Liver (tissue), 9 donors: Measurements from ENCODE around the gene PPAN. TPM values are rescaled to one million over a fixed set of nuclear protein-coding genes. Genes with fewer than 3 reads are reported as not detected.

Experiments
- DNase-seq: peaks from one replicate; pipeline ENCODE4 v3.0.0-alpha.2; 2017; ENCODE audit warnings: low spot score
- H3K27ac ChIP-seq, 2 donors: one replicate each; pipeline ENCODE4 v1.7.0; 2013; ENCODE audit warnings: inconsistent platforms in 2 of 2, low read length in 2 of 2, control low read depth in 1 of 2, low read depth in 1 of 2, mild to moderate bottlenecking in 1 of 2
- H3K27me3 ChIP-seq, 4 donors: one replicate each; pipeline versions ENCODE4 v1.6.1 to v1.7.0; 2013; ENCODE audit warnings: low read length in 3 of 4, inconsistent platforms in 1 of 4, mild to moderate bottlenecking in 1 of 4, moderate library complexity in 1 of 4; ENCODE audit not compliant: control insufficient read depth in 4 of 4, insufficient read depth in 4 of 4
- H3K36me3 ChIP-seq, 4 donors: one replicate each; pipeline versions ENCODE4 v1.6.1 to v1.7.0; 2013; ENCODE audit warnings: low read length in 3 of 4, mild to moderate bottlenecking in 3 of 4, low read depth in 1 of 4, moderate library complexity in 1 of 4; ENCODE audit not compliant: control insufficient read depth in 4 of 4, insufficient read depth in 3 of 4
- H3K4me1 ChIP-seq, 4 donors: one replicate each; pipeline versions ENCODE4 v1.6.1 to v1.7.0; 2013; ENCODE audit warnings: low read length in 3 of 4, mild to moderate bottlenecking in 3 of 4, moderate library complexity in 1 of 4; ENCODE audit not compliant: control insufficient read depth in 4 of 4, insufficient read depth in 4 of 4
- H3K4me3 ChIP-seq, 3 donors: one replicate each; pipeline versions ENCODE4 v1.6.1 to v1.7.0; 2013; ENCODE audit warnings: low read length in 3 of 3, control low read depth in 1 of 3, low read depth in 1 of 3, mild to moderate bottlenecking in 1 of 3
- H3K9ac ChIP-seq, 2 donors: one replicate each; pipeline ENCODE4 v1.7.0; 2013; ENCODE audit warnings: low read length in 2 of 2, mild to moderate bottlenecking in 2 of 2, moderate library complexity in 2 of 2, control low read depth in 1 of 2, low read depth in 1 of 2
- H3K9me3 ChIP-seq, 4 donors: one replicate each; pipeline versions ENCODE4 v1.6.1 to v1.7.0; 2013; ENCODE audit warnings: low read length in 3 of 4; ENCODE audit not compliant: control insufficient read depth in 4 of 4
- ATF3 ChIP-seq: IDR thresholded peaks from 2 replicates; pipeline ENCODE4 v1.6.1; 2016; ENCODE audit warnings: antibody characterized with exemption
- CTCF ChIP-seq: fragments of 150-350 bp; IDR thresholded peaks from 2 replicates; pipeline ENCODE4 v1.5.1; 2017; ENCODE audit warnings: improper control_type of control experiment, low read depth, low read length; ENCODE audit not compliant: missing input control
- EGR1 ChIP-seq, 2 donors: IDR thresholded peaks; 2 replicates each; pipeline ENCODE4 v1.6.1; 2016 to 2018; ENCODE audit warnings: antibody characterized with exemption in 2 of 2, low read depth in 2 of 2
- FOXA1 ChIP-seq: IDR thresholded peaks from 2 replicates; pipeline ENCODE4 v1.6.1; 2016; ENCODE audit warnings: antibody characterized with exemption
- FOXA2 ChIP-seq: IDR thresholded peaks from 2 replicates; pipeline ENCODE4 v1.6.1; 2016; ENCODE audit warnings: antibody characterized with exemption
- GABPA ChIP-seq, 2 donors: IDR thresholded peaks in 1 of 2; conservative IDR thresholded peaks in 1 of 2; 2 replicates each; pipeline ENCODE4 v1.6.1; 2016; ENCODE audit warnings: antibody characterized with exemption in 2 of 2, mild to moderate bottlenecking in 1 of 2, moderate library complexity in 1 of 2
- HNF4A ChIP-seq, 2 donors: conservative IDR thresholded peaks; 2 replicates each; pipeline ENCODE4 v1.6.1; 2016; ENCODE audit warnings: antibody characterized with exemption in 2 of 2, mild to moderate bottlenecking in 2 of 2
- HNF4G ChIP-seq: IDR thresholded peaks from 2 replicates; pipeline ENCODE4 v1.6.1; 2016; ENCODE audit warnings: antibody characterized with exemption
- JUND ChIP-seq, 2 donors: IDR thresholded peaks; 2 replicates each; pipeline ENCODE4 v1.6.1; 2016; ENCODE audit warnings: antibody characterized with exemption in 2 of 2
- MAX ChIP-seq: IDR thresholded peaks from 2 replicates; pipeline ENCODE4 v1.6.1; 2016; ENCODE audit warnings: antibody characterized with exemption
- NR2F2 ChIP-seq: IDR thresholded peaks from 2 replicates; pipeline ENCODE4 v1.6.1; 2016; ENCODE audit warnings: antibody characterized with exemption
- RAD21 ChIP-seq, 2 donors: IDR thresholded peaks; 2 replicates each; pipeline ENCODE4 v1.6.1; 2016; ENCODE audit warnings: antibody characterized with exemption in 2 of 2, mild to moderate bottlenecking in 2 of 2
- REST ChIP-seq: IDR thresholded peaks from 2 replicates; pipeline ENCODE4 v1.6.1; 2016; ENCODE audit warnings: antibody characterized with exemption, mild to moderate bottlenecking
- RXRA ChIP-seq, 2 donors: IDR thresholded peaks; 2 replicates each; pipeline ENCODE4 v1.6.1; 2017 to 2018; ENCODE audit warnings: antibody characterized with exemption in 2 of 2, mild to moderate bottlenecking in 1 of 2
- TAF1 ChIP-seq: conservative IDR thresholded peaks from 2 replicates; pipeline ENCODE4 v1.6.1; 2016; ENCODE audit warnings: antibody characterized with exemption, mild to moderate bottlenecking
- YY1 ChIP-seq: IDR thresholded peaks from 2 replicates; pipeline ENCODE4 v1.6.1; 2016; ENCODE audit warnings: antibody characterized with exemption, mild to moderate bottlenecking
- ZBTB33 ChIP-seq: IDR thresholded peaks from 2 replicates; pipeline ENCODE4 v1.6.1; 2016; ENCODE audit warnings: antibody characterized with exemption
- WGBS: extraction: QIAGEN DNeasy Blood & Tissue Kit; methylation state at CpG from one replicate; pipeline ENCODE4 v1.1.7; 2013; 5-methylcytosine and 5-hydroxymethylcytosine counted together
- polyA plus RNA-seq, 2 donors: library from polyadenylated mRNA; stranded (reverse) in 1 of 2; unstranded in 1 of 2; fragments of 200-250 nt in 1 of 2; fragments of >200 nt in 1 of 2; fragmentation: Nextera tagmentation in 1 of 2; extraction: Ambion mirVana in 1 of 2; gene quantifications; one replicate each; pipeline versions ENCODE4 v1.2.1 to v1.2.3, GENCODE V29; 2013 to 2015
- total RNA-seq, 2 donors: library from RNA; depleted of rRNA; stranded (reverse); fragments of >200 nt; gene quantifications; one replicate each; pipeline ENCODE4 v1.2.3, GENCODE V29; 2014
- donor health status: healthy.
- donor health status: healthy.
- donor health status: healthy.
- donor health status: healthy.
- donor health status: healthy.

The PPAN gene
- total and polyA plus RNA-seq, 4 donors: 10.1 to 20.7 (median 14.2) TPM

- no peaks in the 10 kb centered on the region for H3K9me3 ChIP-seq
- peak; percentile 84 for DNase-seq
- no peaks in the 10 kb centered on the region for H3K27me3 ChIP-seq
- peak within 1 kb of the TSS; percentile 72 to 87 (median 83) for H3K4me3 ChIP-seq
- H3K9ac ChIP-seq: peak within 1 kb of the TSS; percentile 45 to 60
- TF ChIP-seq REST (peak; percentile 36), MAX (peak; percentile 20), NR2F2 (no peak)
- peaks cover 4 to 39% (median 27%) of the 10 kb centered on the region in 4 donors for H3K4me1 ChIP-seq
- peaks cover 0 to 11% (median 11%) of the 10 kb centered on the region in 4 donors for H3K36me3 ChIP-seq
- WGBS: 4% methylated on average over 81 of the region's 81 CpGs
- peak within 1 kb of the TSS; percentile 95 to 97 for H3K27ac ChIP-seq
Observed at GRCh38 chr19:10085641-10086590, 20.2 kb upstream of the PPAN start, which contains the start of gene SHFL. TSS of gene SHFL (plus strand) at chr19:10086317. CDS start at chr19:10086428, 111 bp downstream.

GRCh38 chr19:10086591-10087192 lies 19.5 kb upstream of the PPAN start:
- Histone ChIP-seq H3K27me3 (no peaks in the 10 kb centered on the region), H3K4me1 (peaks cover 10 to 44% (median 32%) of the 10 kb centered on the region in 4 donors), H3K9ac (peak overlapping the region; percentile 45 to 60), H3K27ac (peak overlapping the region; percentile 95 to 97), H3K36me3 (peaks cover 4 to 14% (median 12%) of the 10 kb centered on the region in 4 donors), H3K9me3 (no peaks in the 10 kb centered on the region), H3K4me3 (peak overlapping the region; percentile 72 to 87 (median 83))
- DNase-seq: peak; percentile 58
- 4% methylated on average over 43 of the region's 43 CpGs for WGBS
- TF ChIP-seq MAX (peak; percentile 83), ZBTB33 (no peak), FOXA1 (no peak), CTCF (no peak), FOXA2 (peak; percentile 11), HNF4A (conservative IDR thresholded peaks at IDR 0.05) (peak; percentile 85 to 87), YY1 (peak; percentile 48), GABPA (IDR thresholded peaks at IDR 0.05 in 1 of 2, conservative IDR thresholded peaks at IDR 0.05 in 1 of 2) (no peak), REST (no peak), HNF4G (peak; percentile 62), EGR1 (IDR thresholded peaks at IDR 0.05; ENCODE audit: low read depth in 2 of 2) (peak in 1 of 2 donors; percentile 80), TAF1 (no peak), RAD21 (IDR thresholded peaks at IDR 0.05) (peak in 1 of 2 donors; percentile 32), ATF3 (no peak), RXRA (IDR thresholded peaks at IDR 0.05) (peak; percentile 94 to 95), NR2F2 (peak; percentile 97), JUND (IDR thresholded peaks at IDR 0.05) (peak in 1 of 2 donors; percentile 26)
